ENCODE results near the gene TOR4A.
"Not testable (repeated sequence)": the region's sequence is repeated elsewhere in the genome, so short reads cannot be mapped to it uniquely, and the experiment has no call there.

Gene TOR4A

DNA sequence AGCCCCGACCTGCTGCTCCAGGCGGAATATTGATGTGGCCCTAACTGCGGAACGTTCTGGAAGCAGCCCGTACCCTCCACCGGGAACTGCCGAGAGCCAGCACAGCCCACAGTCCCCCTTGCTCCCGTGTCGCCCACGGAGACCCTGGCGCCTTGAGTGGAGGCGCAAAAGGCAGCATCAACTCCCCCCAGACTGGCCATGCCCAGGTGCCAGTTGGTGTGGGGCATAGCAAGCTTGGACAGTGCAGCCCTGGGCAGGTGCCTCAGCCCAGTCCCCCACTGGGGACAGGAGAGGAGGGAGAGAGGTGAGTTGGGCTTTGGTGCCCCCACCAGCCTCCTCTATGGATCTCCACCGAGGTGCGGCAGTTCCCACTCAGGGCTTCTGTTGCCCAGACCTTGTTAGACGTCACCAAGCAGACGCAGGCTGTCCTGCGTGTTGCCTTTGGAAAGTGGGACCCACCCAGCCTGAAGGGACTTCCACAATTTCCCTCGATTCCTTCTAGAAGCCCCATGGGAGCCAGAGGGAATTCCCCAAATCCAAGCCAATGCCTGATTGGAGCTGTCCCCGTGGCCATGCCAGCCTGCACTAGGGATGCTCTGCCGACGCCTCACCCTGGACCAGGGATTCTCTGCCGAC lies 44.3 kb downstream of the TOR4A start:
- Histone ChIP-seq H3K4me1 (ENCODE audit: control insufficient read depth, insufficient read depth, low read length, poor library complexity, severe bottlenecking) (peaks cover 14% of the 10 kb centered on the region), H3K27me3 (replicated peaks; ENCODE audit: control insufficient read depth, insufficient read depth, low read length, poor library complexity, severe bottlenecking) (peaks cover 18% of the 10 kb centered on the region)

DNA sequence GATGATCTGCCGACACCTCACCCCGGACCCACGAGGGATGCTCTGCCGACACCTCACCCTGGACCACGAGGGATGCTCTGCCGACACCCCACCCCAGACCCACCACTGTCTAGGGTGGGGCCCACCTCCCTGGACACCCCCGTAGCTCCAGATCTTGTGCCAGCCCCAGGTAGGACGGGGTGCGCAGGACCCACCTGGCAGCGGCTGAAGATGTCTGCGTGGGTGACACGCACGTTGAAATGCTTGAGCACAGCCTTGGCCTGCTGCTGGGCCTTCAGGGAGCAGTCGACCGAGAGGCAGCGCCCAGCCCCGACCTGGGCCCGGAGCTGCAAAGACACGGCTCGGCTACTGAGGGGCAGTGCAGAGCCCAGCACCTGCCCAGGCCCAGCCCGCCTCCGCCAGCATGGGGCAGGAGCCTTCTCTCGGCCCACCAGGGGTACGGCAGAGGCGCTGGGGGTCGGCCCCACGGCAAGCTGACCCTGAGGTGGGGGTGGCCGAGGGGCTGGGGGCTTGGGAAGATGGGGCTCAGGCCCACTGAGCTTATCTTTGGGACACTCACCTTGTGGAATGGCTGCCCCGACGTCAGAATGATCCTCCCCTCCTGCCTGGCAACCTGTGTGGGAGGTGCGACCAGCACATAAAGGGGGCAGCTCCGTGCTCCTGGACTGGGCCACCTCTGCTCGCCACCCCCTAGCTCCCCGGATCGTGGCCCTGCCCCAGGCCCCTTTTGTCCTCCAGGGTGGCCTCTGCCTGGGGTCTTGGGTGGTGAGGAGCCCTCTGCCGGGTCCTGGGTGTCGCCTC lies 46.2 kb downstream of the TOR4A start:
- H3K27me3 ChIP-seq (replicated peaks; ENCODE audit: control insufficient read depth, insufficient read depth, low read length, poor library complexity, severe bottlenecking): peaks cover 25% of the 10 kb centered on the region
- DNase-seq: no peak
- no peak overlapping the region for H3K27ac ChIP-seq (ENCODE audit: insufficient read depth, low read length, poor library complexity, severe bottlenecking)
- no peaks in the 10 kb centered on the region for H3K36me3 ChIP-seq (ENCODE audit: control insufficient read depth, insufficient read depth, low read length)
- H3K4me3 ChIP-seq (ENCODE audit: insufficient read depth, low read depth, low read length, poor library complexity, severe bottlenecking): no peak overlapping the region
- peaks cover 14% of the 10 kb centered on the region for H3K4me1 ChIP-seq (ENCODE audit: control insufficient read depth, insufficient read depth, low read length, poor library complexity, severe bottlenecking)
- peaks cover 6% of the 10 kb centered on the region for H3K9me3 ChIP-seq (ENCODE audit: control insufficient read depth, low read length)

More for the DNA sequence above, 44.3 kb downstream of the TOR4A start:
- Histone ChIP-seq H3K27ac (ENCODE audit: insufficient read depth, low read length, poor library complexity, severe bottlenecking) (no peak overlapping the region), H3K9me3 (ENCODE audit: control insufficient read depth, low read length) (no peaks in the 10 kb centered on the region), H3K36me3 (ENCODE audit: control insufficient read depth, insufficient read depth, low read length) (no peaks in the 10 kb centered on the region), H3K4me3 (ENCODE audit: insufficient read depth, low read depth, low read length, poor library complexity, severe bottlenecking) (no peak overlapping the region)
- no peak for DNase-seq

DNA sequence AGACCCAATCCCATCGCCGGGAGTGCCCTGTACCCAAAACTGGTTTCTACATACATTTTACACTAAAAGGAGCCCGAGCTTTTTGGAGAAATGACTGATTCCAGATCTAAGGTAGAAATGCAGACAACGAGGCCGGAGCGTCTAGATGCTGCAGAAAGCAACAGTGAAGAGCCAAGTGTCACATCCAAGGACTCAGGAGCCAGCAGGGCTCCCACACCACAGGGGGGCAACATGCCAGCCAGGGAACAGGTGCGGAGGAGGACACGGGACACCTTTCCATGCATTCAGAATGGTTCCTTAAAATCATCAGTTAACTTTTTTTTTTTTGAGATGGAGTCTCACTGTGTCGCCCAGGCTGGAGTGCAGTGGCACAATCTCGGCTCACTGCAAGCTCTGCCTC lies 47.6 kb downstream of the TOR4A start:
- Histone ChIP-seq H3K36me3 (ENCODE audit: control insufficient read depth, insufficient read depth, low read length) (no peaks in the 10 kb centered on the region), H3K4me1 (ENCODE audit: control insufficient read depth, insufficient read depth, low read length, poor library complexity, severe bottlenecking) (peaks cover 10% of the 10 kb centered on the region), H3K9me3 (ENCODE audit: control insufficient read depth, low read length) (peaks cover 6% of the 10 kb centered on the region), H3K27me3 (replicated peaks; ENCODE audit: control insufficient read depth, insufficient read depth, low read length, poor library complexity, severe bottlenecking) (peaks cover 25% of the 10 kb centered on the region), H3K27ac (ENCODE audit: insufficient read depth, low read length, poor library complexity, severe bottlenecking) (no peak overlapping the region), H3K4me3 (ENCODE audit: insufficient read depth, low read depth, low read length, poor library complexity, severe bottlenecking) (no peak overlapping the region)
- DNase-seq: no peak

DNA sequence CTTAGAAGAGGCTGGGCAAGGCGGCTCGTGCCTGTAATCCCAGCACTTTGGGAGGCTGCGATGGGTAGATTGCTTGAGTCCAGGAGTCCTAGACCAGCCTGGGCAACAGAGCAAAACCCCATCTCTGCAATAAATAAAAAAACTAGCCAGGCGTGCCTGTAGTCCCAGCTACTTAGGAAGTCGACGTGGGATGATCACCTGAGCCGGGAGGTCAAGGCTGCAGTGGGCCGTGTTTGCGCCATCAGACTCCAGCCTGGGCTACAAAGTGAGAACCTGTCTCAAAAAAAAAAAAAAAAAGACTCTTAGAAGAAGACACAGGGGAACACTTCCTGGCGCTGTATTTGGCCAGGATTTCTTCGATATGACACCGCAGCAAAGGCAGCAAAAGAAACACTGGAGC lies 48.3 kb downstream of the TOR4A start:
- H3K4me1 ChIP-seq (ENCODE audit: control insufficient read depth, insufficient read depth, low read length, poor library complexity, severe bottlenecking): peaks cover 4% of the 10 kb centered on the region
- H3K36me3 ChIP-seq (ENCODE audit: control insufficient read depth, insufficient read depth, low read length): no peaks in the 10 kb centered on the region
- peaks cover 6% of the 10 kb centered on the region for H3K9me3 ChIP-seq (ENCODE audit: control insufficient read depth, low read length)
- H3K4me3 ChIP-seq (ENCODE audit: insufficient read depth, low read depth, low read length, poor library complexity, severe bottlenecking): no peak overlapping the region
- no peak for DNase-seq
- no peak overlapping the region for H3K27ac ChIP-seq (ENCODE audit: insufficient read depth, low read length, poor library complexity, severe bottlenecking)
- peaks cover 25% of the 10 kb centered on the region for H3K27me3 ChIP-seq (replicated peaks; ENCODE audit: control insufficient read depth, insufficient read depth, low read length, poor library complexity, severe bottlenecking)

DNA sequence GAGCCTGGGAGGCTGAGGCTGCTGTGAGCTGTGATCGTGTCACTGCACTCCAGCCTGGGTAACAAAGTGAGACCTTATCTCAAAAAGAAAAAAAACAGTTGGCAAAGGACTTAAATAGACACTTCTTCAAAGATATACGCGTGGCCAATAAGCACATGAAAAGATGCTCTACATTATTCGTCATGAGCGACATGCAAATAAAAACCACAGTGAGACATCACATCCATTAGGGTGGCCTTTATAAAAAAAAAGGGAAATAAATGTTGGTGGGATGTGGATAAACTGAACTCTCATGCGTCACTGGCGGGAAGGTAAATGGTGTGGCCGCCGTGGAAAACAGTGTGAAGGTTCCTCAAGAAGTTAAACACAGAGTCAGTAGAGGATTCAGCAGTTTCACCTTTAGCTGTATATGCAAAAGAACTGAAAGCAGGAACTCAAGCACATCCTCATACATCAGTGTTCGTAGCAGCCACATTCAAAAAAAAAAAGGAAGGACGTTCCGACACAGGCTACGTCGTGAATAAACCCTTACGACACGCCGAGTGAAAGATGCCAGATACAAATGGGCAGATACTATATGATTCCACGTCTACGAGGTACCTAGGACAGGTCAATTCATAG lies 49.0 kb downstream of the TOR4A start:
- Histone ChIP-seq H3K36me3 (ENCODE audit: control insufficient read depth, insufficient read depth, low read length) (no peaks in the 10 kb centered on the region), H3K27ac (ENCODE audit: insufficient read depth, low read length, poor library complexity, severe bottlenecking) (no peak overlapping the region)

DNA sequence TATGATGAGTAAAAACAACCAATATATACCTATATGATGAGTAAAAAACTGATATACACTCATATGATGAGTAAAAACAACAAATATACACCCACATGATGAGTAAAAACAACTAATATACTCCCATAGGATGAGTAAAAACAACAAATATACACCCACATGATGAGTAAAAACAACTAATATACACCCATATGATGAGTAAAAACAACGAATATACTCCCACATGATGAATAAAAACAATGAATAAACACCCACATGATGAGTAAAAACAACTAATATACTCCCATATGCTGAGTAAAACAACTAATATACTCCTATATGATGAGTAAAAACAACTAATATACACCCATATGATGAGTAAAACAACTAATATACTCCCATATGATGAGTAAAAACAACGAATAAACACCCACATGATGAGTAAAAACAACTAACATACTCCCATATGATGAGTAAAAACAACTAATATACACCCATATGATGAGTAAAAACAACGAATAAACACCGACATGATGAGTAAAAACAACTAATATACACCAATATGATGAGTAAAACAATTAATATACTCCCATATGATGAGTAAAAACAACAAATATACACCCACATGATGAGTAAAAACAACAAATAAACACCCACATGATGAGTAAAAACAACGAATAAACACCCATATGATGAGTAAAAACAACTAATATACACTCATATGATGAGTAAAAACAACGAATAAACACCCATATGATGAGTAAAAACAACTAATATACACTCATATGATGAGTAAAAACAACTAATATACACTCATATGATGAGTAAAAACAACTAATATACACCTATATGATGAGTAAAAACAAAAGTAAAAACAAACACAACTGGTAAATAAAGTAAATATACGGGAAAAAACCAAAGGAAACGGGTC lies 50.4 kb downstream of the TOR4A start:
- H3K9me3 ChIP-seq (ENCODE audit: control insufficient read depth, low read length); H3K4me1 ChIP-seq (ENCODE audit: control insufficient read depth, insufficient read depth, low read length, poor library complexity, severe bottlenecking); H3K36me3 ChIP-seq (ENCODE audit: control insufficient read depth, insufficient read depth, low read length); H3K27ac ChIP-seq (ENCODE audit: insufficient read depth, low read length, poor library complexity, severe bottlenecking); H3K4me3 ChIP-seq (ENCODE audit: insufficient read depth, low read depth, low read length, poor library complexity, severe bottlenecking); DNase-seq: not testable (repeated sequence)
- peaks cover 25% of the 10 kb centered on the region for H3K27me3 ChIP-seq (replicated peaks; ENCODE audit: control insufficient read depth, insufficient read depth, low read length, poor library complexity, severe bottlenecking)

More for the DNA sequence above, 49.0 kb downstream of the TOR4A start:
- H3K4me1 ChIP-seq (ENCODE audit: control insufficient read depth, insufficient read depth, low read length, poor library complexity, severe bottlenecking): no peaks in the 10 kb centered on the region
- H3K9me3 ChIP-seq (ENCODE audit: control insufficient read depth, low read length): peaks cover 6% of the 10 kb centered on the region
- H3K27me3 ChIP-seq (replicated peaks; ENCODE audit: control insufficient read depth, insufficient read depth, low read length, poor library complexity, severe bottlenecking): peaks cover 25% of the 10 kb centered on the region
- no peak overlapping the region for H3K4me3 ChIP-seq (ENCODE audit: insufficient read depth, low read depth, low read length, poor library complexity, severe bottlenecking)
- no peak for DNase-seq

DNA sequence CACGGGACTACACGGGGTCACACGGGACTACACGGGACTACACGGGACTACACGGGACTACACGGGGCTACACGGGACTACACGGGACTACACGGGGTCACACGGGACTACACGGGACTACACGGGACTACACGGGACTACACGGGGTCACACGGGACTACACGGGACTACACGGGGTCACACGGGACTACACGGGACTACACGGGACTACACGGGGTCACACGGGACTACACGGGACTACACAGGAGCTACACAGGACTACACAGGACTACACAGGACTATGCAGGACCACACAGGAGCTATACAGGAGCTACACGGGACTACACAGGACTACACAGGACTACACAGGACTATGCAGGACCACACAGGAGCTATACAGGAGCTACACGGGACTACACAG lies 52.1 kb downstream of the TOR4A start:
- H3K27me3 ChIP-seq (replicated peaks; ENCODE audit: control insufficient read depth, insufficient read depth, low read length, poor library complexity, severe bottlenecking): peaks cover 25% of the 10 kb centered on the region
- DNase-seq; H3K36me3 ChIP-seq (ENCODE audit: control insufficient read depth, insufficient read depth, low read length); H3K27ac ChIP-seq (ENCODE audit: insufficient read depth, low read length, poor library complexity, severe bottlenecking); H3K9me3 ChIP-seq (ENCODE audit: control insufficient read depth, low read length); H3K4me1 ChIP-seq (ENCODE audit: control insufficient read depth, insufficient read depth, low read length, poor library complexity, severe bottlenecking); H3K4me3 ChIP-seq (ENCODE audit: insufficient read depth, low read depth, low read length, poor library complexity, severe bottlenecking): not testable (repeated sequence)

DNA sequence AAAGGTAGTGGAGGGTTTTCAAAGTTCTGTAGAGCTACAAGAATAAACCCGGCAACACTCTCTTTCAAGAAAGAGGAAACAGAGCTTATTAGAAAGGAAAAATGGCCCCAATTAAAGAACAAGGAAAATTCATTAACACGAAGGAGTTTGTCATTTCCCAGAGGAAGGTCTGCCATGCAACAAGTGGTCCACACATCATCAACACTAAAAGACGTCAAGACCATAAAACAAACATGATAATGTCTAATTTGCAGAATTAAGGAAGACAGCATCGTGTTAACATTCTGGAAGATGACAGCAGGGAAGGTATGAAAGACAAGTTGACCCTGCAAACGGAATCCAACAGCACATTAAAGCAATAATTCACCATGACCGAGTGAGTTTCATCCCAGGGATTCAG lies 53.2 kb downstream of the TOR4A start:
- H3K9me3 ChIP-seq (ENCODE audit: control insufficient read depth, low read length): peaks cover 6% of the 10 kb centered on the region
- H3K36me3 ChIP-seq (ENCODE audit: control insufficient read depth, insufficient read depth, low read length): no peaks in the 10 kb centered on the region
- no peak overlapping the region for H3K4me3 ChIP-seq (ENCODE audit: insufficient read depth, low read depth, low read length, poor library complexity, severe bottlenecking)
- H3K27me3 ChIP-seq (replicated peaks; ENCODE audit: control insufficient read depth, insufficient read depth, low read length, poor library complexity, severe bottlenecking): peaks cover 21% of the 10 kb centered on the region
- no peak for DNase-seq
- H3K4me1 ChIP-seq (ENCODE audit: control insufficient read depth, insufficient read depth, low read length, poor library complexity, severe bottlenecking): no peaks in the 10 kb centered on the region
- no peak overlapping the region for H3K27ac ChIP-seq (ENCODE audit: insufficient read depth, low read length, poor library complexity, severe bottlenecking)

DNA sequence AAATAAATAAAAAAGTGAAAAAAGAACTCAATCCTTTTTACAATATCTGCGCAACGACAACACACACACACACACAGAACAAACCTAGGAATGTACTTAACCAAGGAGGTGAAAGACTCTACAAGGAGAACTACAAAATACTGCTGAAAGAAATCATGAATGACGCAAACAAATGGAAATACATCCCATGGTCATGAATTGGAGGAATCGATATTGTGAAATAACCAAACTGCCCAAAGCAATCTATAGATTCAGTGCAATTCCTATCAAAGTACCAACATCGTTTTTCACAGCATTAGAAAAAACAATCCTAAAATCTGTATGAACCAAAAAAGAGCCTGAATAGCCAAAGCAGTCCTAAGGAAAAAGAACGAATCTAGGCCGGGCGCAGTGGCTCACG lies 54.4 kb downstream of the TOR4A start:
- Histone ChIP-seq H3K36me3 (ENCODE audit: control insufficient read depth, insufficient read depth, low read length) (no peaks in the 10 kb centered on the region), H3K27me3 (replicated peaks; ENCODE audit: control insufficient read depth, insufficient read depth, low read length, poor library complexity, severe bottlenecking) (peaks cover 9% of the 10 kb centered on the region), H3K4me3 (ENCODE audit: insufficient read depth, low read depth, low read length, poor library complexity, severe bottlenecking) (no peak overlapping the region), H3K27ac (ENCODE audit: insufficient read depth, low read length, poor library complexity, severe bottlenecking) (no peak overlapping the region), H3K9me3 (ENCODE audit: control insufficient read depth, low read length) (peaks cover 6% of the 10 kb centered on the region), H3K4me1 (ENCODE audit: control insufficient read depth, insufficient read depth, low read length, poor library complexity, severe bottlenecking) (no peaks in the 10 kb centered on the region)
- DNase-seq: no peak

All from effector memory CD4-positive, alpha-beta T cell (primary cell).